Adipose tissue (tissue), 3 donors: ENCODE results near the gene SIAE. TPM values are rescaled to one million over a fixed set of nuclear protein-coding genes. Genes with fewer than 3 reads are reported as not detected.

Experiments
- H3K27ac ChIP-seq: one replicate; pipeline ENCODE4 v1.5.1; 2013; ENCODE audit warnings: low read depth, low read length
- WGBS, 3 donors: extraction: QIAGEN DNeasy Blood & Tissue Kit; methylation state at CpG; one replicate each; pipeline ENCODE4 v1.1.7; 2013; 5-methylcytosine and 5-hydroxymethylcytosine counted together
- polyA plus RNA-seq, 3 donors: library from polyadenylated mRNA; stranded (reverse); fragments of 200-250 nt; gene quantifications; one replicate each; pipeline ENCODE4 v1.2.3, GENCODE V29; 2013
- donor health status: healthy with polysubstance abuse.
- donor health status: Bipolar disorder and iron deficiency.
- donor health status: healthy.

The SIAE gene
- polyA plus RNA-seq, 3 donors: 7.1 to 13.8 (median 11.0) TPM

- peak overlapping the region; percentile 86 for H3K27ac ChIP-seq
- 51 to 59% (median 57%) methylated on average over 7 of the region's 7 CpGs for WGBS, 3 donors
These were observed 863 bp downstream of the SIAE start for GRCh38 chr11:124672536-124673215.

- no peak overlapping the region for H3K27ac ChIP-seq
- WGBS, 3 donors: 31 to 70% (median 48%) methylated on average over 3 of the region's 3 CpGs
These were observed 2.8 kb downstream of the SIAE start for GRCh38 chr11:124670732-124671131.

- H3K27ac ChIP-seq: no peak overlapping the region
- WGBS, 3 donors: 18 to 27% (median 27%) methylated on average over 8 of the region's 8 CpGs
These were observed 4.3 kb downstream of the SIAE start for GRCh38 chr11:124669193-124669592.

GRCh38 chr11:124667601-124668000 lies 5.9 kb downstream of the SIAE start:
- no peak overlapping the region for H3K27ac ChIP-seq
- WGBS, 3 donors: 96 to 97% (median 96%) methylated on average over 3 of the region's 3 CpGs

GRCh38 chr11:124663861-124664260 lies 9.7 kb downstream of the SIAE start:
- H3K27ac ChIP-seq: no peak overlapping the region
- WGBS, 3 donors: 84 to 97% (median 88%) methylated on average over 2 of the region's 2 CpGs

- no peak overlapping the region for H3K27ac ChIP-seq
- WGBS, 3 donors: 84 to 90% (median 89%) methylated on average over 4 of the region's 4 CpGs
These were observed 11.4 kb downstream of the SIAE start for GRCh38 chr11:124662106-124662505.

- no peak overlapping the region for H3K27ac ChIP-seq
These were observed 12.0 kb downstream of the SIAE start for GRCh38 chr11:124661553-124661952.

- no peak overlapping the region for H3K27ac ChIP-seq
- WGBS, 3 donors: 91 to 97% (median 91%) methylated on average over 1 of the region's 1 CpG
These were observed 14.6 kb downstream of the SIAE start for GRCh38 chr11:124658986-124659385.

- 86 to 90% (median 86%) methylated on average over 3 of the region's 3 CpGs for WGBS, 3 donors
These were observed 15.0 kb downstream of the SIAE start for GRCh38 chr11:124658501-124658900.

GRCh38 chr11:124657904-124658303 lies 15.6 kb downstream of the SIAE start:
- no peak overlapping the region for H3K27ac ChIP-seq
- 74 to 85% (median 79%) methylated on average over 5 of the region's 5 CpGs for WGBS, 3 donors

More at GRCh38 chr11:124658501-124658900, 15.0 kb downstream of the SIAE start:
- no peak overlapping the region for H3K27ac ChIP-seq

GRCh38 chr11:124656774-124657630 lies 16.5 kb downstream of the SIAE start:
- H3K27ac ChIP-seq: no peak overlapping the region
- WGBS, 3 donors: 77 to 79% (median 78%) methylated on average over 16 of the region's 16 CpGs

- WGBS, 3 donors: 71 to 81% (median 79%) methylated on average over 6 of the region's 6 CpGs
These were observed 24.9 kb downstream of the SIAE start for GRCh38 chr11:124648610-124649009.

GRCh38 chr11:124646148-124646547 lies 27.4 kb downstream of the SIAE start:
- WGBS, 3 donors: 79 to 85% (median 82%) methylated on average over 3 of the region's 3 CpGs

More at GRCh38 chr11:124648610-124649009, 24.9 kb downstream of the SIAE start:
- no peak overlapping the region for H3K27ac ChIP-seq

GRCh38 chr11:124644426-124645280 lies 28.9 kb downstream of the SIAE start:
- 18 to 28% (median 26%) methylated on average over 16 of the region's 16 CpGs for WGBS, 3 donors

More at GRCh38 chr11:124646148-124646547, 27.4 kb downstream of the SIAE start:
- no peak overlapping the region for H3K27ac ChIP-seq

GRCh38 chr11:124643605-124644425 lies 29.7 kb downstream of the SIAE start:
- WGBS, 3 donors: 27 to 42% (median 31%) methylated on average over 3 of the region's 3 CpGs
- H3K27ac ChIP-seq: no peak overlapping the region

More at GRCh38 chr11:124644426-124645280, 28.9 kb downstream of the SIAE start:
- H3K27ac ChIP-seq: no peak overlapping the region

- no peak overlapping the region for H3K27ac ChIP-seq
- WGBS, 3 donors: 80 to 91% (median 87%) methylated on average over 10 of the region's 10 CpGs
These were observed 30.4 kb downstream of the SIAE start for GRCh38 chr11:124643042-124643604.

- H3K27ac ChIP-seq: no peak overlapping the region
- 90 to 95% (median 93%) methylated on average over 3 of the region's 3 CpGs for WGBS, 3 donors
These were observed 30.9 kb downstream of the SIAE start for GRCh38 chr11:124642628-124643027.
